HG03025 (cell line): ENCODE data around the gene CNPPD1.
A peak's percentile ranks its signal among the peaks of the same experiment; 100 is the strongest.

ENCODE experiments used
- ATAC-seq: cut with Tn5 transposase; IDR thresholded peaks from one replicate; pipeline ENCODE4 v1.9.1; 2021; ENCODE audit warnings: mild to moderate bottlenecking, moderate library complexity; ENCODE audit not compliant: unreplicated experiment, low FRiP score

The CNPPD1 gene

DNA sequence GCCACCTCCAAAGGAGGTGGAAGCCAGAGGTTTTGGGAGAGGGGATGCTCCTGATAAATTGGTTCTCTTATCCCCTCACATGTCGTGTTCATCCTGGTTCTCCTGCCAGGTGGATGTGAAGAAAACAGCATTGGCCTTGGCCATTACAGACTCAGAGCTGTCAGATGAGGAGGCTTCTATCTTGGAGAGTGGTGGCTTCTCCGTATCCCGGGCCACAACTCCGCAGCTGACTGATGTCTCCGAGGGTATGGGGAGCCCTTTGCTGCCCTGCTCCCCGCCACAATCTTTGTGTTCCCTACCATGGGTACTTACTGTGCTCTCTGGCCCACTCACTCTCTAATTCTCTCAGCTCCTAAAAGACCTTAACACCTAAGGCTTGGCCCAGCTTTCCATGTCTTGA lies 4.8 kb upstream of the CNPPD1 start:
- no peak for ATAC-seq

DNA sequence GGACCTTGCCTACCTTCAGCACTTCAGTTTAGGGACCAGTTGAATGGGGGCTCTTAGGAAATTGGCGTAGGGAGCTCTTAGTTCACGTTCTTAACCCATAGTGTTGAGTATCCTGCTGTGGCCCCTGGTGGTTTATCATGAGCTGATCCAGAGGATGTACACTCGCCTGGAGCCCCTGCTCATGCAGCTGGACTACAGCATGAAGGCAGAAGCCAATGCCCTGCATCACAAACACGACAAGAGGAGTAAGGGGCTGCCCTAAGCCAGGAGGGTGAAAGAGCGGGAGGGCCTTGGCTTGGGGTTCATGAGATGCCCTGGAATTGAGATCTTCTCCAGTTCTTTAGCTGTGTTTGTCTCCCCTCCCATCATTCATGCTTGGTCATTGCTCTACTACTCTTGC lies 4.2 kb upstream of the CNPPD1 start:
- ATAC-seq: no peak

DNA sequence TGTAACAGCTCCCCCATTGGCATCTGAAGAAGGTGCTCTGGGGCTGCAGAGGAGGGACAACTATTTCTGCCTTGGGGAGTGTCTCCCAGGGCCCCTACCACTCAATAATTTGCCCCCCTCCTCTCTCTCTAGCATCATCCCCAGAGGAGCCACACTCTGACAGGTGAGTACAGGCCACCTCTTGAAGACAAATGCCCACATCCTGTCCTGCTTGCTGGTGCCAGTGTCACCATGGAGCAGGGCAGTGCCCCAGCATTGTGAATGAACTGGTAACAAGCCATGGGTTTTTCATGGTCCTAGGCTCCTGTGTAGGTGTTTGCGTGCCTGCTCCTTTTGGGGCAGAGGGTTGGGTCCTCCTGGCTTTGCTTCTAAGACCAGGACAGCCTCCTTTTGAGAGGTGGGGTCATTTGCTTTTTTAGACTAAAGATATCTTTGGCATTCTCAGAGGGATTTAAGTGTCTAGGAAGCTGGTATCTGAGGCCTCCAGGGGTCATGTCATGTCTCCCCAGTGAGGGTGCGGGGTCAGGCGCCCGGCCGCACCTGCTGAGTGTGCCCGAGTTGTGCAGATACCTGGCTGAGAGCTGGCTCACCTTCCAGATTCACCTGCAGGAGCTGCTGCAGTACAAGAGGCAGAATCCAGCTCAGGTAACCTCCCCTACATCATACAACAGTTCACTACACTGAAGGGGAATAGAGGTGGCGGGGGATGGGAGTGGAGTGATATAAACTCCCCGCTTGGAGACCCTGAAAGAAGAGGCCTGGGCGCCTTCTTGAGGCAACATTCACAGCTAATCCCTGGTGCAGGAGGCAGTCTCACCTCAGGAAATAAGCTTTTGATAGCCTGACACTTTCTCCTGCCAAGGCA lies 3.1 kb upstream of the CNPPD1 start:
- no peak for ATAC-seq

DNA sequence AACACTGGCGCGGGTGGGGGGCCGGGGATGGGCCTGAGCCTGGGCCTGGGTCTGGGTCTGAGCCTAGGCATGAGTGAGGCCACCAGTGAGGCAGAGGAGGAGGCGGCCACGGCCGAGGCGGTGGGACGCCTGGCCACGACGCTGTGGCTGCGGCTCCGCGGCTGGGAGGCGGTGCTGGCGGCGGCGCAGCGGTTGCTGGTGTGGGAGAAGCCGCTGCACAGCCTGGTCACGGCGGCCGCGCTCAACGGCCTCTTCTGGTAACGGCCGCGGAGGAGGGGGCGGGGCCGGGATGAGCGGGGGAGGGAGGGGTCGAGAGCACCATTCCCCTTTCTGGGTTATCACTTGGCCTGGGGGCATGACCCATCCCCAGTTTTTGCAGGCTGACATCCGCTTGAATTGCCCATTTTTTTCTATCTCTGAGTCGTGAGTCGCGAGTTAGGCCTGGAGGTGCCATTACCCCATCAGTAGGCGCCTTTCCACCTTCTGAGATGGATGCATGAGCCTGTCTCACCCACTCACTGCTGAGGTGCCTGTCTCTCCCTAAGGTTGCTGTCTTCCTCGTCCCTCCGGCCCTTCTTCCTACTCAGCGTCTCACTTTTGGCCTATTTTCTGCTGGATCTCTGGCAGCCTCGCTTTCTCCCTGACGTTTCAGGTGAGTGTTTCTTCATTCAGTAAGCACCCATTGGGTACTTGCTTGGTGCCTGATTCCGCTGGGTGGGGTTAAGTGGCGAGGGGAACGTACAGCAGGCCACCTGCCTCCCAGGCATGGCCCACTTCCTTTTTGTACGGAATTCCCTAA lies 1.9 kb upstream of the CNPPD1 start:
- peak; percentile 6 for ATAC-seq

DNA sequence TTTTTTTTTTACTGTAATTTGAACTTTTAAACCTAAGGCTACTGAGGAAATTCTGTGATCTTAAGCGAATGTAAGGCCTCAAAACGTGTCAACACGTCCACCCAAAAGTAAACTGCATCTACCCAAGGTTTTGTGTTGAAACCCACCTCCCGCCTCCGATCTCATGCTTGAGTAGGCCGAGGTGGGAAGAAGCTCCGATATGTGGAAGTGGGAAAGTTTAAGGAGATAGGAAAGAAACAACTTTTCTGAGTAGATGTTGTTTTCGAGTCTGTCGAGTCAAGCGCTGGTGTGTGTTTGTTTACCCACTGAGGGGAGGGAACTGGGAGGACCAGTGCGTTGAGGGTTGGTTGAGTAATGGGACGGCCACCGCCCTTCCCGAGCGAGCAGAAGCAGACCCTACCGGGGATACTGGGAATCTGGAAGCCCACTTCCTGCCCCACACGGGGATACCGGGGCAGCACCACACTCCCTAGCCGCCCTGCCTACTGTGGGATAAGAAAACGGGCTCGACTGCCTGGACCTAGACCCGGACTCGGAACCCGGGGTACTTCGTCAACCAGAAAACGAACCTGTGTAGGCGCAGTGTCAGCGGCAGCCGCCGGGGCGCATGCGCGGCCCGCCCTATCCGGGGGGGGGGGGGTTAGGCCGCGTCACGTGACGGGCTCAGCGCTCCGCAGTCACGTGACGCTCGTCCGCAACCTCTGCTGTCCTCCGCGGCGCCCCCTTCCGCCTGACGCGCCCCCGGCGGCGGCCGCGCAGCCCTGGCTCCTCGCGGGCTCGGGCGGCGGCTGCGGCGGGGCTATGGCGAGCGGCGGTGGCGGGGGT lies 1.0 kb upstream of the CNPPD1 start, which contains the start of gene RETREG2:
Gene RETREG2, plus strand, starts transcription at position 724 of the 825 bp plus-strand sequence. Its CDS starts 78 bp downstream, at position 802.
- peak; percentile 38 for ATAC-seq

DNA sequence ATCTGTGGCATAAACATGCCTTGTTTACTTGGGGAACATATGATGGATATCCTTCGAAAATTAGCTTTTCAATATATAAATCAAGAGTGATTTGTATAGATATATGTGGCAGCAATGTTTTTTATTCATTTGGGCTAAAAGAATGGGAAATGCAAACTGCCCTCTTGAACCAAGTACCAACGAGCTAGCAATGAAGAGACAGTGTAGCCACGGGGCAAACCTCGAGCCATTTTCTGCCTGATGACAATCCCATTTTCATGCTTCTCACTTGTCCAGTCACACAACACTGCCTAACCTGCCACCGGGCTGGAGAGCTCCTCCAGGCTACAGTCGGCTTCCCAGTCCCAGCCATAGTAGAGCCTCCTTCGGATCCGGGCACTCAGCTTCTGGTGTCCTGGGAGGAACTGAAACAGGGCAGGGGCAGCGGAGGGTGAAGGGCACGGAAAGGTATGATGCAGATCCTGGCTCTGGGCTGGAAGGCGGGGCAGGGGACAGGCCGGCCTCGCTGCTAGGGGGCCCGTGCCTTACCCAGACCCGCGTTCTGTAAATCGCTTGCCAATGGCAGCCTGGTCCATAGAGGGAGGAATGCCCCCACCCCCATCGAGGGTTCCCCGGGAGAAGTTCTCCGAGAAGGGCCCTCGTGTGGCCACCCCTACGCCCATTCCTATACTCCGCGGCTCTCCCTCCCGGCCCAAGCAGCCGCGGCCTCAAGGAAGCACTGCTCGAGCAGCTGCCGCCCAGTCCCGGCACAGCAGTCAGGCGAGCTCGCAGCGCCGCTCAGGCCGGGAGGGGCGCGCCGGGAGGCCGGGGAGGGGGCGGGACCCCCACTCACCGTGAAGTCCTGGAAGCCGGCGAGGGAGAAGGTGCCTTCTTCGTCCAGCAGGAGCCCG lies 552 bp downstream of the CNPPD1 start:
- ATAC-seq: peak; percentile 23

DNA sequence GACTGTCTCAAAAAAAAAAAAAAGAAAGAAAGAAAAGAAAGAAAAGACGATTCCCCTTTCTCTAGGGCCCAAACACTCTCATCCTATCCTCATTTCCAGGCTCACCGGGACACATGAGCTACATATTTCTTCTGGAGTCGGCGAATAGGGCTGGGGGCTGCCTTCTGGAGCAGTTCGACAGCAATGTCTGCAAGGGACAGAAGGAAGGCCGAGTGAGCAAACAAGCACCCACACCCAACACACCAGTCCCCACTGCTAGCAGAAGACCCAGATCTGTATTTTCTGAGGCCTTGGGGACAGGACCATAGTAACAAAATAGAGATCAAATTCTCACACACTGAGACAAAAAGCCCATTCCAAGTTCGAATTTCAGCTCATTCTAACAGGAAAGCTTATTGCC lies 1.2 kb downstream of the CNPPD1 start:
- ATAC-seq: no peak

DNA sequence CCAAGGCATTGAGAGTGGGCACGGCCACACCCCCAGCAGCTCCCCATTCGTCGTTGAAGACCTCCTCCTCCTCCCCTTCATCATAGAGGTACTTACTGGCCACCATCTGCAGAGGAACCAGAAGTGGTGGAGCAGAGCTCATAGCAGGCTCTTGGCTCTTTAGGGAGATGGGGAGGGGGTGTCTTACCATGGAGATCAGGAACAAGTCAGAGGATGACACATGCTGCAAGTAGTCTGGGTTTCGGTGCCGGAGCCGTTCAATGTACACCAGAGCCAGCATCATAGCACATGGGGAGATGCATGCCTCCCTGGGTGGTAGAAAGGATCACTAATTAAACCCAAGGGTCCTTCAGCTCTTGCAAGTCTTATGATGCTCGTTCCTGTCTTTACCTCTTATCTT lies 1.9 kb downstream of the CNPPD1 start:
- ATAC-seq: no peak

DNA sequence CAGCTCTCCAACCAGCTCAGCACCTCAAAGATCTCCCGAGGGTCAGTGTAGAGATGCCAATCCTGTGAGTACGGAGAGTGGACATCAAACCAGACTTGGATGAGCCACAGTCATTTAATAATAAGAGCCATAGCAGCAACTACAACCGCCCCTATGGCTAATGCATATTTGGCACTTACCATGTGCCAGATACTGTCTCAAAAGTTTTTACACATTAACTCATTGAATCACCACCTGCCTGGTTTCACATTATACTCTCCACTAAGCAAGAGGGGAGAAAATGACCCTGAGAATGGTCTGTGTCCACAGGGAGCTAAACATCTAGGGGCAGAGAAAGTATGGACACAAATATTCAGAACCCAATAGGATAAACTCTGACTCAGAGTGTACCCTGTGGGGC lies 2.6 kb downstream of the CNPPD1 start:
- no peak for ATAC-seq

DNA sequence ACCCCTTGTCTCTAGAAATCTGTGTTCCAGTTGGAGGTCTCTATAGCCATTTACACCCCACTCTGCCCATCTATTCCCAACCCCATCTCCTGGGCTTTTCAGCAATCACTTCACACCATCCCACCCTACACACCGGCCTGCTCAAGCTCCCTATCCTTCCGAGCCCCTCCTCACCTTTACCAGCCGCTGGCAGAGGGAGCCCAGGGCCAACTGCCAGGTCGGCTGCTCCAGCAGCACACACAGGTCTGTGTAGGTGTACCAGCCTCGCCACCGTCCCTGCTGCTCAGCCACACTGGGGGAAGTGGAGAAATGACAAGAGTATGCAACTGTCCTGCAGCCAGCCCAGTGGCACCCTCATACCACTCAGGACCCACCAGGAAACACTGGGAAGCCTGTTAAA lies 3.5 kb downstream of the CNPPD1 start:
- ATAC-seq: no peak

DNA sequence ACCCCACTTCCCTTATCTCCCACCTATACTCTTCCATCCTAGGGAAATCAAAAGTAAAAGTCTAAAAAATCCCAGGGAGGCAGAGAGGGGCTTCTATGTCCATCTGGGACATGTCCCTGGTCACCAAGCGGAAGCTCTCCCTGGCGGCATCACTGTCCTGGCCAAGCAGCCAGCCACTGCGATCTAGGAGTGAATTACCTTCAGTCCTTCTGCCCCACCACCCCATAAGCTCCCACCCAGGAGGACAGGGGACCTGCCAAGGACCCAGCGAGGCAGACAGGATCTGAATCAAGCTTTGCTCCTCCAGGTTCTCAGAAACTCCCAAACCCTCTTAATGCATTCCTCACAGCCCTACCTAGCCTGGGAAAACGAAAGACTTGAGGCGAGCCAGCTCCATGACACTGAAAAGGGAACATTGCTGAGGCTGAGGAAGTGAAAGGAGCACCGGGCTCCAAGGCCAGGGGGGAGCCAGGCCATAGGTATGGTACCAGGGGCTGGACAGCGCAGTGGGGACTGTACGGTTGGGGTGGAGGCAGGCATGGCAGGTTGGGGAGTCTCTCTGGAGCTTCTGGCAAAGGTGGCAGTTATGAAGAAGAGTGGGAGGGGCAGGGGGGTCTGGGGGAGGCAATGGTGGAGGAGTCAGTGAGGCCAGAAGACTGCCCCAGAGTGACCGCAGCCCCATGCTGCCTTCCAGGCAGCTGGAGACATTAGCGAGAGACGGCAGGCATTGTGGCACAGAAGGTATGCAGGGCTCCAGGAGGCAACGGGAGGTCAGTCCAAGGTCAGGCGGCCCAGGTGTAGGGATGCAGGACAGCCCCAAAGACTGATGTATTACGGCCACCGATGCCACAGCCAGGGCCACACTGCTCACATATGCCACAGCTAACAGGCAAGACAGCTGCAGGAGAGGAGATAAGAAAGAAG lies 4.2 kb downstream of the CNPPD1 start:
- no peak for ATAC-seq

DNA sequence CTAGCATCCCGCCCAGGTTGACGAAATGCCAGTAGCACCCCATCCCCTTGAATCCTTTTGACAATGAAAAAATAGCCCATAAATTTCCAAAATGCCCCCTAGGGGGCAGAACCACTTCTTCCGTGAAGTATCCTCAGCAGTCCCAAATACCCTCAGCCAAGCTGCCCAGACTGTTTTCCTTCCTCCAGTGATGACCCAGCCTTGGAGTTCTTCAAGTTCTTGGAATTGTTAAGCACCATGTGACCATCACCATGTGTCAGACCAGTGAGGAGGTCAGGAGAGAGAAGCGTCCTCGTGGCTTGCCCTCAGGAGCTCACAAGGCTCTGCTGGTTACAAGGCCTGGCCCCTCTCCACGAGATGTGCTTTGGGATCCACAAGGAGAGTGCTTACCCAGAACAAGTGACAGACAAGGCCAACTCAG lies 5.5 kb downstream of the CNPPD1 start:
- ATAC-seq: no peak

DNA sequence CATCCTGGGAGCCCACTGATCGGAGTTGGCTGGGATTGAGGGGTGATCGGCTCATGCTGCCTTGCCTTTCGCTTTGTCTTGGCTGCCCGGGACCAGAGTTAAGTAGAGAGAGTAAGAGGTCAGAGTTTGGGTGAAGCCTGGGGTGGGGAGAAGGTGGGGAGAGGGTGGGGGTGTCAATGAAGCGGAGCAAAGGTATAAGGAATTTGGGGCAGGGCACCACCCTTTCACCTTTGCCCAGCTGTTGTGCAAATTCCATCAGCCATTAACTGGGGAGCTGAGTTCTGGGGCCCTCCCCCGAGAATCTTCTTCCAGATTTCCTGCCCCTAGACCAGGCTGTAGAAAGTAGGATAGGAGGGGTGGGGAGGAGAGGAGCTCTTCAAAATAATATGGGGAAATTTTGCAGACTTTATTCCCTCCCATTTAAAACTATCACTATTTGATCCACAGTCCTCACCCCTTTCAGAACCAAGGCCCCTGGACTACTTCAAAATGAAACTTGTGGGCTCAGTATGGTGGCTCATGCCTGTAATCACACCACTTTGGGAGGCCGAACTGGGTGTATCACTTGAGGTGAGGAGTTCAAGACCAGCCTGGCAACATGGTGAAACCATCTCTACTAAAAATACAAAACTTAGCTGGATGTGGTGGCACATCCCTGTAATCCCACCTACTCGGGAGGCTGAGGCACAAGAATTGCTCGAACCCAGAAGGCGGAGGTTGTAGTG lies 6.6 kb downstream of the CNPPD1 start, which contains the start of gene SLC23A3:
Gene SLC23A3, minus strand, starts transcription at position 100 of the 725 bp plus-strand sequence. Its CDS starts 45 bp downstream, at position 55.
- ATAC-seq: no peak

DNA sequence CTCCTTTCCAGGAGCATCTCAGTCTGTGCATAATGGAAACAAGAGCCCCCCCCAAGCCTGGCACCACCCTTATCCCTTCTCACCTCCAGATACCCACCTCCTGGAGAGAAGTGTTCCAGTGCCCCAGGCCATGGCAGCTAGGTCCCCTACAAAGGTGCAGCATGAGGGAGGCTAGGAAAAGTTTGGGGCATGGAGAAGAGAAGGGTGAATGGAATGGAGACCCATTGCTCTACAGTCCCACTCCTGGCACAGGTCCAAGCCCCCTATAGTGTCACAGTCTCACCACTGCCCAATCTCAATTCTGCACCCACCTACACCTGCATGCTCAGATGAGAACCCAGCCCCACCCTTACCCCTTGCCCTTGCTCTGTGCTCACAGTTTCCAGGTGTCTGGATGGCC lies 7.8 kb downstream of the CNPPD1 start:
- ATAC-seq: no peak

DNA sequence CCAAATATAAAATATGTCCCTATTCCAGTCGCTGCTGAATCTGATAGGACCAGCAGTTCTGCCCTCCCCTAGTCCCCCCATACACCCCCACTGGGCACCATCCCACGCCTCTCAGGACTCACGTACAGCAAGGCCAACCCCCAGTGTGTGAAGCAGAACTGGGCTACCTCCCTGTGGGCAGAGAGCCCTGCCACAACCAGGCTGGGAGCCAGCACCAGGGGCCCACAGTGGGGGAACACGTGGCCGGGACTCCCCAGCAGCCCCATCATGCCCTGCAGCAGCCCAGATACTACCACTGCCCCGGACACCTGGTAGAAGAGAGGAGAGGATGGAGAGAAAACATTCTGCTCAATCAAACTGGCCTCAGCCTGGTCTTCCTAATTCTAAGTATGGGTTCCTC lies 8.2 kb downstream of the CNPPD1 start:
- no peak for ATAC-seq

DNA sequence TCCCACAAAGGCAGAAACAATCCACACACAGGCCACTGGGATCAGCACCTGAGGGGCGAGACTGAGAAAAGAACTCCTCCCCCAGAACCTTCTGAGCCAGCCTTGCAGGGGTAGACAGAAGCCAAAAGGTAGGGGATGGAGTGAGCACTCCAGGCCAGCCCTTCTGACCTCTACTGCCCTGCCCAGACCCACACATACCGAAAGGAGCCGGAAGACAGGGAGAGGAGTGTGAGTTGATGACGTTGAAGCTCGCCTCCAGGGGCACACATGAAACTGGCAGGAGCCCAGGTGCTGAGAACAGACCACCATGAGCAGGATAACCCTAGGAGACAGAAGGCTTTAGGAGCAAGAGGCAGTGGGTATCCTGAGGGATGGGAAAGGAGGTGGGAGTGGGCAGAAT lies 8.7 kb downstream of the CNPPD1 start:
- no peak for ATAC-seq

DNA sequence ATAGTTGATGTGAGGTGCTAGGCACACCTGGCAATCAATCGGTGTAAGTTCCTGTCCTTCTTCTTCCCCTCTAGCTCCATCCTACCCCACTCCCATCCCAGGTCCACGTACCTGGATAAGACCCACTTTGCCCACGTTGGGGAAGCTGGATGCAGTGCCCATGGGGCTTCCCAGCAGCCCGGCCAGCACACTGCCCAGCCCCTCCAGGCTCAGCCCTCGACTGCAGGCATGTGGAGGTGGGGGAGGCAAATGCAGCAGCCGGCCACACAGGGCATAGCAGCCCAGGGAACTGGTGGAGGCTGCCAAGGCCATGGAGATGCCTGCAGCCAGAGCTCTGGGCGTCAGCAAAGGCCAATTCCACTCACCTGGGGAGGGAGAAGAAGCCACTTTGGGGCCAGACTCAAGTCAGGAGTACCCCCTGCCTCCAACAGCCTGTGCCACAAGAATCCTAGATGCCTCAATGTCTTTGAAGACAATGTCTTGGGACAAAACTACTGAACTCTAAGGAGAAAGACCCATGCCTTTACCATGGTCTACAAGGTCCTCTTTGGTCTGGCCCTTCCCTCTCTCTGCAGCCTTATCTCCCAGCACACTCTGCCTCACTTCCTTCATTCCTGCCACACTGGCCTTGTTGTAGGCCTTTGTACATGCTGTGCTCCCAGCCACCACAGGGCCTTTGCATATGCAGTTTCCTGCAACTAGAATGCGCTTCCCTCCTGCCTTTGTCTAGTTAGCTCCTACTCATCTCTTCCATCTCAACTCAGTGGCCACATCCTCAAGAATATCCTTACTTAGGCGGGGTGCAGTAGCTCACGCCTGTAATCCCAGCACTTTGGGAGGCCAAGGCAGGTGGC lies 11.4 kb downstream of the CNPPD1 start:
- no peak for ATAC-seq
